A549 (cell line): ENCODE results near the gene PARD6A. TPM values are rescaled to one million over a fixed set of nuclear protein-coding genes. Genes with fewer than 3 reads are reported as not detected.
A peak's percentile ranks its signal among the peaks of the same experiment; 100 is the strongest.

Experiments
- ATAC-seq, 2 experiments: fragments of 200-7000 bp in 1 of 2; fragments of >200 bp in 1 of 2; cut with Nextera tagmentation in 1 of 2; cut with Tn5 transposase in 1 of 2; 3 replicates each; pipeline versions ENCODE4 v1.8.0 to v1.9.1; 2018 to 2020; ENCODE audit warnings: mild to moderate bottlenecking in 1 of 2, moderate library complexity in 1 of 2
- CTCF ChIA-PET: fragments of 300-600 bp; sonication (Branson Sonifier 250); formaldehyde crosslinking; extraction: SDS; loops from one replicate; lab custom pipeline; 2021; ENCODE audit warnings: antibody characterized with exemption, inconsistent platforms; lab: Yijun Ruan, JAX
- POLR2A ChIA-PET: fragments of 350-600 bp; formaldehyde crosslinking; extraction: SDS; loops from one replicate; lab custom pipeline; 2021; ENCODE audit warnings: antibody characterized with exemption, inconsistent platforms; lab: Yijun Ruan, JAX
- DNase-seq, 2 experiments: peaks; one replicate each; pipeline versions ENCODE4 v3.0.0 to v3.0.0-alpha.2; 2011 to 2016; ENCODE audit warnings: low read depth in 1 of 2, low spot score in 1 of 2
- FAIRE-seq: peaks from 2 replicates; lab custom pipeline; 2011; peaks lifted over from hg19 to GRCh38; lab: Jason Lieb, UNC
- H3K27ac ChIP-seq, 2 experiments: fragments of >200 bp; sonication (Bioruptor Twin); formaldehyde crosslinking; 3 replicates each; pipeline ENCODE4 v1.5.1; 2016 to 2017
- H3K4me1 ChIP-seq: fragments of >200 bp; sonication (Bioruptor Twin); formaldehyde crosslinking; 3 replicates; pipeline ENCODE4 v1.6.1; 2016
- H3K4me2 ChIP-seq: fragments of >200 bp; sonication (Bioruptor Twin); formaldehyde crosslinking; 3 replicates; pipeline ENCODE4 v1.6.1; 2016
- H3K4me3 ChIP-seq: fragments of >200 bp; sonication (Bioruptor Twin); formaldehyde crosslinking; 3 replicates; pipeline ENCODE4 v1.5.1; 2016
- H3K9me3 ChIP-seq: fragments of >200 bp; sonication (Bioruptor Twin); formaldehyde crosslinking; 3 replicates; pipeline ENCODE4 v1.6.1; 2016
- ATOH8 ChIP-seq: fragments of 250-450 bp; sonication (Bioruptor Pico); IDR thresholded peaks from 2 replicates; pipeline ENCODE4 v1.5.0; 2020; ENCODE audit warnings: low read depth, mild to moderate bottlenecking, moderate library complexity
- CBX2 ChIP-seq: fragments of 200-600 bp; sonication (generic); IDR thresholded peaks from 2 replicates; pipeline ENCODE4 v1.6.1; 2016; ENCODE audit warnings: low read depth, mild to moderate bottlenecking, borderline replicate concordance
- EHF ChIP-seq: fragments of 250-450 bp; sonication (Bioruptor Pico); IDR thresholded peaks from 2 replicates; pipeline ENCODE4 v1.5.0; 2020; ENCODE audit warnings: mild to moderate bottlenecking
- FOXS1 ChIP-seq: fragments of 250-450 bp; sonication (Bioruptor Pico); IDR thresholded peaks from 2 replicates; pipeline ENCODE4 v1.5.0; 2020; ENCODE audit warnings: mild to moderate bottlenecking, moderate library complexity
- GATA3 ChIP-seq: IDR thresholded peaks from 2 replicates; pipeline ENCODE4 v1.6.1; 2012; ENCODE audit warnings: borderline replicate concordance
- HES2 ChIP-seq: fragments of >200 bp; sonication (Bioruptor Twin); formaldehyde crosslinking; IDR thresholded peaks from 2 replicates; pipeline ENCODE4 v1.6.1; 2016
- HEYL ChIP-seq: fragments of 250-450 bp; sonication (Bioruptor Pico); IDR thresholded peaks from 2 replicates; pipeline ENCODE4 v1.8.0; 2021; ENCODE audit warnings: mild to moderate bottlenecking, moderate library complexity
- KDM5A ChIP-seq: fragments of 200-600 bp; sonication (generic); IDR thresholded peaks from 2 replicates; pipeline ENCODE4 v1.6.1; 2016; ENCODE audit warnings: antibody characterized with exemption, mild to moderate bottlenecking
- MAZ ChIP-seq: fragments of 150-350 bp; IDR thresholded peaks from 2 replicates; pipeline ENCODE4 v1.6.1; 2014; ENCODE audit warnings: antibody characterized with exemption, low read depth, low read length, borderline replicate concordance
- NR3C1 ChIP-seq: fragments of >200 bp; sonication (Bioruptor Twin); formaldehyde crosslinking; IDR thresholded peaks from 3 replicates; pipeline ENCODE4 v1.6.1; 2017
- PBX3 ChIP-seq: IDR thresholded peaks from 2 replicates; pipeline ENCODE4 v1.6.1; 2012
- RAD21 ChIP-seq, 2 experiments: fragments of >200 bp in 1 of 2; sonication (Bioruptor Twin) in 1 of 2; formaldehyde crosslinking in 1 of 2; IDR thresholded peaks in 1 of 2; conservative IDR thresholded peaks in 1 of 2; 2 replicates in 1 of 2; 3 replicates in 1 of 2; pipeline ENCODE4 v1.6.1; 2012 to 2018; ENCODE audit warnings: inconsistent platforms in 1 of 2
- RCOR1 ChIP-seq: fragments of 150-350 bp; IDR thresholded peaks from 2 replicates; pipeline ENCODE4 v1.6.1; 2014; ENCODE audit warnings: antibody characterized with exemption, low read length, low read depth
- REST ChIP-seq: fragments of 200-600 bp; sonication (generic); IDR thresholded peaks from 2 replicates; pipeline ENCODE4 v1.6.1; 2016; ENCODE audit warnings: antibody characterized with exemption, mild to moderate bottlenecking, moderate library complexity
- SMC3 ChIP-seq: fragments of >200 bp; sonication (Bioruptor Twin); formaldehyde crosslinking; IDR thresholded peaks from 3 replicates; pipeline ENCODE4 v1.6.1; 2018; ENCODE audit warnings: inconsistent platforms
- TFCP2L1 ChIP-seq: fragments of 250-450 bp; sonication (Bioruptor Pico); IDR thresholded peaks from 2 replicates; pipeline ENCODE4 v1.5.0; 2021; ENCODE audit warnings: mild to moderate bottlenecking
- TP53 ChIP-seq: fragments of 250-450 bp; sonication (Bioruptor Pico); IDR thresholded peaks from 2 replicates; pipeline ENCODE4 v1.5.0; 2021; ENCODE audit warnings: mild to moderate bottlenecking, moderate library complexity
- USF2 ChIP-seq: fragments of 450-650 bp; IDR thresholded peaks from 2 replicates; pipeline ENCODE4 v1.6.1; 2014; ENCODE audit warnings: antibody characterized with exemption
- ZFP36 ChIP-seq: fragments of 450-650 bp; IDR thresholded peaks from 2 replicates; pipeline ENCODE4 v1.6.1; 2014; ENCODE audit warnings: borderline replicate concordance; ENCODE audit not compliant: partially characterized antibody
- ZSCAN20 ChIP-seq: fragments of 250-450 bp; sonication (Bioruptor Pico); IDR thresholded peaks from 2 replicates; pipeline ENCODE4 v1.8.0; 2022; ENCODE audit warnings: mild to moderate bottlenecking, moderate library complexity
- WGBS: methylation state at CpG from one replicate; pipeline ENCODE4 v1.1.6; 2017; ENCODE audit errors: missing lambda C conversion rate; 5-methylcytosine and 5-hydroxymethylcytosine counted together
- polyA plus RNA-seq, 4 experiments: library from polyadenylated mRNA; depleted of rRNA in 3 of 4; stranded (reverse); fragments of >200 nt; fragmentation: RNase III in 1 of 4; extraction: RNeasy Plus Mini Kit Qiagen cat#74134 plus additional on column Dnase treatment in 1 of 4; gene quantifications; 2 replicates in 3 of 4; 3 replicates in 1 of 4; pipeline ENCODE4 v1.2.3, GENCODE V29; 2011 to 2017
- TF ChIP-seq, protein P1 (sequence below): fragments of 150-350 bp; IDR thresholded peaks from 2 replicates; pipeline ENCODE4 v1.6.1; 2014; ENCODE audit warnings: low read depth, mild to moderate bottlenecking, low read length
- TF ChIP-seq, protein P2 (sequence below): IDR thresholded peaks from 2 replicates; pipeline ENCODE4 v1.6.1; 2012

Gene PARD6A
- polyA plus RNA-seq, 2 of the 4 experiments (the other 2 are of a cell fraction): 1.4 to 1.7 TPM

GRCh38 chr16:67637625-67638024, 23.1 kb upstream of the PARD6A start:
- no peak overlapping the region for H3K27ac ChIP-seq
- ATAC-seq: no peak
- TF ChIP-seq MAZ (no peak), KDM5A (no peak), TFCP2L1 (CRISPR knock-in tag) (no peak), PBX3 (no peak), REST (no peak), NR3C1 (no peak), RAD21 (conservative IDR thresholded peaks at IDR 0.05 in 1 of 2, IDR thresholded peaks at IDR 0.05 in 1 of 2) (no peak), HES2 (no peak), EHF (CRISPR knock-in tag) (no peak), ZSCAN20 (CRISPR knock-in tag) (no peak), RCOR1 (no peak)
- TF ChIP-seq, protein P1, sequence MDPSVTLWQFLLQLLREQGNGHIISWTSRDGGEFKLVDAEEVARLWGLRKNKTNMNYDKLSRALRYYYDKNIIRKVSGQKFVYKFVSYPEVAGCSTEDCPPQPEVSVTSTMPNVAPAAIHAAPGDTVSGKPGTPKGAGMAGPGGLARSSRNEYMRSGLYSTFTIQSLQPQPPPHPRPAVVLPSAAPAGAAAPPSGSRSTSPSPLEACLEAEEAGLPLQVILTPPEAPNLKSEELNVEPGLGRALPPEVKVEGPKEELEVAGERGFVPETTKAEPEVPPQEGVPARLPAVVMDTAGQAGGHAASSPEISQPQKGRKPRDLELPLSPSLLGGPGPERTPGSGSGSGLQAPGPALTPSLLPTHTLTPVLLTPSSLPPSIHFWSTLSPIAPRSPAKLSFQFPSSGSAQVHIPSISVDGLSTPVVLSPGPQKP: no peak
- TF ChIP-seq, all 56 proteins: peak for 0
- H3K4me1 ChIP-seq: no peaks in the 10 kb centered on the region
- H3K4me3 ChIP-seq: no peak overlapping the region
- H3K9me3 ChIP-seq: no peaks in the 10 kb centered on the region
- 95% methylated on average over 12 of the region's 12 CpGs for WGBS
- no peak for DNase-seq
- no peak overlapping the region for H3K4me2 ChIP-seq
- CTCF ChIA-PET: interaction anchor here (0.9 to 17.9 kb wide), 5 partner anchors 9 to 115 kb away, joined by 3 to 205 read pairs (median 7); no protein-coding TSS in a partner anchor
- FAIRE-seq: no peak
- POLR2A ChIA-PET: no interaction called here

- H3K4me2 ChIP-seq: no peak overlapping the region
- 54% methylated on average over 10 of the region's 10 CpGs for WGBS
- peak; percentile 20 to 22; a peak in 2 of 6 replicates for ATAC-seq
- TF ChIP-seq USF2: no peak
- no peak for TF ChIP-seq TP53 (CRISPR knock-in tag)
- no peak for TF ChIP-seq ATOH8 (CRISPR knock-in tag)
- TF ChIP-seq FOXS1 (CRISPR knock-in tag): no peak
- no peak for TF ChIP-seq TFCP2L1 (CRISPR knock-in tag)
- no peak for TF ChIP-seq SMC3
- TF ChIP-seq PBX3: no peak
- no peak for TF ChIP-seq HEYL
- TF ChIP-seq, protein P2, sequence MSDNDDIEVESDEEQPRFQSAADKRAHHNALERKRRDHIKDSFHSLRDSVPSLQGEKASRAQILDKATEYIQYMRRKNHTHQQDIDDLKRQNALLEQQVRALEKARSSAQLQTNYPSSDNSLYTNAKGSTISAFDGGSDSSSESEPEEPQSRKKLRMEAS: no peak
- no peak for TF ChIP-seq GATA3
- no peak for TF ChIP-seq CBX2
- TF ChIP-seq ZFP36: no peak
- FAIRE-seq: no peak
- ChIA-PET CTCF (interaction anchor here (0.6 to 17.9 kb wide), 11 partner anchors 9 to 560 kb away, joined by 3 to 205 read pairs (median 4); partner anchors contain the start of gene CTCF), POLR2A (interaction anchor here (0.5 kb wide), 1 partner anchor 87 kb away, joined by 3 read pairs; no protein-coding TSS in a partner anchor)
- no peak for DNase-seq
- no peak overlapping the region for H3K27ac ChIP-seq
- H3K4me1 ChIP-seq: 0 out of 3 replicates have a peak, but pooled peaks cover 3% of the 10 kb centered on the region
- H3K4me3 ChIP-seq: no peak overlapping the region
- H3K9me3 ChIP-seq: no peaks in the 10 kb centered on the region
Measured at GRCh38 chr16:67641779-67642708, 18.7 kb upstream of the PARD6A start.
